SK-N-SH treated with all-trans-retinoic acid at 6 μM for 48 hours (cell line): ENCODE measurements around the gene KCTD13.

ENCODE experiments used
- ATAC-seq: fragments of 200-7000 bp; cut with Tn5 transposase; 3 replicates; pipeline ENCODE4 v1.9.1; 2020; ENCODE audit warnings: mild to moderate bottlenecking, moderate library complexity
- ARNTL ChIP-seq: fragments of 450-650 bp; formaldehyde crosslinking; IDR thresholded peaks from 2 replicates; pipeline ENCODE4 v1.5.0; 2020; ENCODE audit warnings: low read depth, mild to moderate bottlenecking, moderate library complexity, borderline replicate concordance
- BACH2 ChIP-seq: fragments of 250-450 bp; sonication (Bioruptor Pico); IDR thresholded peaks from 2 replicates; pipeline ENCODE4 v1.9.0; 2021; ENCODE audit warnings: mild to moderate bottlenecking, borderline replicate concordance
- CREB5 ChIP-seq: fragments of 250-450 bp; sonication (Bioruptor Pico); IDR thresholded peaks from 2 replicates; pipeline ENCODE4 v1.5.1; 2020; ENCODE audit warnings: low read depth, mild to moderate bottlenecking, moderate library complexity
- CSDC2 ChIP-seq: fragments of 250-450 bp; sonication (Bioruptor Pico); IDR thresholded peaks from 2 replicates; pipeline ENCODE4 v1.5.0; 2020; ENCODE audit warnings: mild to moderate bottlenecking, moderate library complexity
- ESRRG ChIP-seq: fragments of 250-450 bp; sonication (Bioruptor Pico); IDR thresholded peaks from 2 replicates; pipeline ENCODE4 v1.6.1; 2021; ENCODE audit warnings: mild to moderate bottlenecking
- GLIS3 ChIP-seq: fragments of 250-450 bp; sonication (Bioruptor Pico); IDR thresholded peaks from 2 replicates; pipeline ENCODE4 v1.5.0; 2020; ENCODE audit warnings: mild to moderate bottlenecking, moderate library complexity
- ISL1 ChIP-seq: fragments of 250-450 bp; sonication (Bioruptor Pico); IDR thresholded peaks from 2 replicates; pipeline ENCODE4 v2.1.2; 2022; ENCODE audit warnings: mild to moderate bottlenecking, moderate library complexity
- OSR1 ChIP-seq: fragments of 250-450 bp; sonication (Bioruptor Pico); IDR thresholded peaks from 2 replicates; pipeline ENCODE4 v1.8.0; 2022; ENCODE audit warnings: moderate library complexity, mild to moderate bottlenecking, inconsistent platforms
- PPARA ChIP-seq: fragments of 250-450 bp; sonication (Bioruptor Pico); IDR thresholded peaks from 2 replicates; pipeline ENCODE4 v1.5.0; 2020; ENCODE audit warnings: mild to moderate bottlenecking, borderline replicate concordance
- RARB ChIP-seq: fragments of 250-450 bp; sonication (Bioruptor Pico); IDR thresholded peaks from 2 replicates; pipeline ENCODE4 v1.8.0; 2021; ENCODE audit warnings: mild to moderate bottlenecking, moderate library complexity
- SNAI2 ChIP-seq: fragments of 250-450 bp; sonication (Bioruptor Pico); IDR thresholded peaks from 2 replicates; pipeline ENCODE4 v1.5.0; 2020; ENCODE audit warnings: mild to moderate bottlenecking, moderate library complexity
- TCF4 ChIP-seq: fragments of 250-450 bp; sonication (Bioruptor Pico); IDR thresholded peaks from 2 replicates; pipeline ENCODE4 v1.8.0; 2021; ENCODE audit warnings: mild to moderate bottlenecking, moderate library complexity, borderline replicate concordance
- TOX ChIP-seq: fragments of 250-450 bp; sonication (Bioruptor Pico); IDR thresholded peaks from 2 replicates; pipeline ENCODE4 v1.8.0; 2021; ENCODE audit warnings: mild to moderate bottlenecking, moderate library complexity, borderline replicate concordance
- ZC3H10 ChIP-seq: fragments of 250-450 bp; sonication (Bioruptor Pico); IDR thresholded peaks from 2 replicates; pipeline ENCODE4 v1.5.1; 2021; ENCODE audit warnings: mild to moderate bottlenecking, moderate library complexity
- ZFP3 ChIP-seq: fragments of 250-450 bp; sonication (Bioruptor Pico); IDR thresholded peaks from 2 replicates; pipeline ENCODE4 v1.5.0; 2020; ENCODE audit warnings: mild to moderate bottlenecking, moderate library complexity
- ZFP30 ChIP-seq: fragments of 450-650 bp; formaldehyde crosslinking; IDR thresholded peaks from 2 replicates; pipeline ENCODE4 v1.5.0; 2022; ENCODE audit warnings: mild to moderate bottlenecking, moderate library complexity
- ZNF565 ChIP-seq: fragments of 450-650 bp; formaldehyde crosslinking; conservative IDR thresholded peaks from 2 replicates; pipeline ENCODE4 v1.5.0; 2020; ENCODE audit warnings: low read depth, mild to moderate bottlenecking, moderate library complexity
- ZNF70 ChIP-seq: fragments of 450-650 bp; formaldehyde crosslinking; IDR thresholded peaks from 2 replicates; pipeline ENCODE4 v1.5.0; 2020; ENCODE audit warnings: mild to moderate bottlenecking, moderate library complexity
- ZNF8 ChIP-seq: fragments of 450-650 bp; formaldehyde crosslinking; IDR thresholded peaks from 2 replicates; pipeline ENCODE4 v1.5.0; 2020; ENCODE audit warnings: mild to moderate bottlenecking, moderate library complexity
- TF ChIP-seq, protein P1 (sequence below): fragments of 250-450 bp; sonication (Bioruptor Pico); IDR thresholded peaks from 2 replicates; pipeline ENCODE4 v1.5.0; 2020; ENCODE audit warnings: mild to moderate bottlenecking, moderate library complexity
- TF ChIP-seq, protein P2 (sequence below): fragments of 250-450 bp; sonication (Bioruptor Pico); IDR thresholded peaks from 2 replicates; pipeline ENCODE4 v1.8.0; 2021; ENCODE audit warnings: low read depth, mild to moderate bottlenecking, moderate library complexity, borderline replicate concordance
- TF ChIP-seq, protein P3 (sequence below): fragments of 250-450 bp; sonication (Bioruptor Pico); IDR thresholded peaks from 2 replicates; pipeline ENCODE4 v1.8.0; 2020; ENCODE audit warnings: mild to moderate bottlenecking, moderate library complexity, borderline replicate concordance
- TF ChIP-seq, protein P4 (sequence below): fragments of 250-450 bp; sonication (Bioruptor Pico); IDR thresholded peaks from 2 replicates; pipeline ENCODE4 v1.5.1; 2021; ENCODE audit warnings: mild to moderate bottlenecking, moderate library complexity

Gene KCTD13

GRCh38 chr16:29863669-29863984, 62.4 kb downstream of the KCTD13 start:
- TF ChIP-seq BACH2 (CRISPR knock-in tag) (no peak), ZNF70 (CRISPR knock-in tag) (no peak), ZFP3 (no peak), PPARA (CRISPR knock-in tag) (no peak), ZNF565 (CRISPR knock-in tag) (no peak), OSR1 (no peak), ESRRG (no peak), TCF4 (CRISPR knock-in tag) (no peak), RARB (CRISPR knock-in tag) (no peak), ZC3H10 (CRISPR knock-in tag) (no peak), CSDC2 (no peak), SNAI2 (CRISPR knock-in tag) (no peak), ZFP30 (CRISPR knock-in tag) (no peak), ISL1 (CRISPR knock-in tag) (no peak), GLIS3 (CRISPR knock-in tag) (no peak), ZNF8 (CRISPR knock-in tag) (no peak)
- TF ChIP-seq, protein P1, sequence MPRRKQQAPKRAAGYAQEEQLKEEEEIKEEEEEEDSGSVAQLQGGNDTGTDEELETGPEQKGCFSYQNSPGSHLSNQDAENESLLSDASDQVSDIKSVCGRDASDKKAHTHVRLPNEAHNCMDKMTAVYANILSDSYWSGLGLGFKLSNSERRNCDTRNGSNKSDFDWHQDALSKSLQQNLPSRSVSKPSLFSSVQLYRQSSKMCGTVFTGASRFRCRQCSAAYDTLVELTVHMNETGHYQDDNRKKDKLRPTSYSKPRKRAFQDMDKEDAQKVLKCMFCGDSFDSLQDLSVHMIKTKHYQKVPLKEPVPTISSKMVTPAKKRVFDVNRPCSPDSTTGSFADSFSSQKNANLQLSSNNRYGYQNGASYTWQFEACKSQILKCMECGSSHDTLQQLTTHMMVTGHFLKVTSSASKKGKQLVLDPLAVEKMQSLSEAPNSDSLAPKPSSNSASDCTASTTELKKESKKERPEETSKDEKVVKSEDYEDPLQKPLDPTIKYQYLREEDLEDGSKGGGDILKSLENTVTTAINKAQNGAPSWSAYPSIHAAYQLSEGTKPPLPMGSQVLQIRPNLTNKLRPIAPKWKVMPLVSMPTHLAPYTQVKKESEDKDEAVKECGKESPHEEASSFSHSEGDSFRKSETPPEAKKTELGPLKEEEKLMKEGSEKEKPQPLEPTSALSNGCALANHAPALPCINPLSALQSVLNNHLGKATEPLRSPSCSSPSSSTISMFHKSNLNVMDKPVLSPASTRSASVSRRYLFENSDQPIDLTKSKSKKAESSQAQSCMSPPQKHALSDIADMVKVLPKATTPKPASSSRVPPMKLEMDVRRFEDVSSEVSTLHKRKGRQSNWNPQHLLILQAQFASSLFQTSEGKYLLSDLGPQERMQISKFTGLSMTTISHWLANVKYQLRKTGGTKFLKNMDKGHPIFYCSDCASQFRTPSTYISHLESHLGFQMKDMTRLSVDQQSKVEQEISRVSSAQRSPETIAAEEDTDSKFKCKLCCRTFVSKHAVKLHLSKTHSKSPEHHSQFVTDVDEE (CRISPR knock-in tag): no peak
- TF ChIP-seq, protein P2, sequence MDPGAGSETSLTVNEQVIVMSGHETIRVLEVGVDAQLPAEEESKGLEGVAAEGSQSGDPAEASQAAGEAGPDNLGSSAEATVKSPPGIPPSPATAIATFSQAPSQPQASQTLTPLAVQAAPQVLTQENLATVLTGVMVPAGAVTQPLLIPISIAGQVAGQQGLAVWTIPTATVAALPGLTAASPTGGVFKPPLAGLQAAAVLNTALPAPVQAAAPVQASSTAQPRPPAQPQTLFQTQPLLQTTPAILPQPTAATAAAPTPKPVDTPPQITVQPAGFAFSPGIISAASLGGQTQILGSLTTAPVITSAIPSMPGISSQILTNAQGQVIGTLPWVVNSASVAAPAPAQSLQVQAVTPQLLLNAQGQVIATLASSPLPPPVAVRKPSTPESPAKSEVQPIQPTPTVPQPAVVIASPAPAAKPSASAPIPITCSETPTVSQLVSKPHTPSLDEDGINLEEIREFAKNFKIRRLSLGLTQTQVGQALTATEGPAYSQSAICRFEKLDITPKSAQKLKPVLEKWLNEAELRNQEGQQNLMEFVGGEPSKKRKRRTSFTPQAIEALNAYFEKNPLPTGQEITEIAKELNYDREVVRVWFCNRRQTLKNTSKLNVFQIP (CRISPR knock-in tag): no peak
- TF ChIP-seq, protein P3, sequence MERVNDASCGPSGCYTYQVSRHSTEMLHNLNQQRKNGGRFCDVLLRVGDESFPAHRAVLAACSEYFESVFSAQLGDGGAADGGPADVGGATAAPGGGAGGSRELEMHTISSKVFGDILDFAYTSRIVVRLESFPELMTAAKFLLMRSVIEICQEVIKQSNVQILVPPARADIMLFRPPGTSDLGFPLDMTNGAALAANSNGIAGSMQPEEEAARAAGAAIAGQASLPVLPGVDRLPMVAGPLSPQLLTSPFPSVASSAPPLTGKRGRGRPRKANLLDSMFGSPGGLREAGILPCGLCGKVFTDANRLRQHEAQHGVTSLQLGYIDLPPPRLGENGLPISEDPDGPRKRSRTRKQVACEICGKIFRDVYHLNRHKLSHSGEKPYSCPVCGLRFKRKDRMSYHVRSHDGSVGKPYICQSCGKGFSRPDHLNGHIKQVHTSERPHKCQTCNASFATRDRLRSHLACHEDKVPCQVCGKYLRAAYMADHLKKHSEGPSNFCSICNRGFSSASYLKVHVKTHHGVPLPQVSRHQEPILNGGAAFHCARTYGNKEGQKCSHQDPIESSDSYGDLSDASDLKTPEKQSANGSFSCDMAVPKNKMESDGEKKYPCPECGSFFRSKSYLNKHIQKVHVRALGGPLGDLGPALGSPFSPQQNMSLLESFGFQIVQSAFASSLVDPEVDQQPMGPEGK (CRISPR knock-in tag): no peak
- TF ChIP-seq, protein P4, sequence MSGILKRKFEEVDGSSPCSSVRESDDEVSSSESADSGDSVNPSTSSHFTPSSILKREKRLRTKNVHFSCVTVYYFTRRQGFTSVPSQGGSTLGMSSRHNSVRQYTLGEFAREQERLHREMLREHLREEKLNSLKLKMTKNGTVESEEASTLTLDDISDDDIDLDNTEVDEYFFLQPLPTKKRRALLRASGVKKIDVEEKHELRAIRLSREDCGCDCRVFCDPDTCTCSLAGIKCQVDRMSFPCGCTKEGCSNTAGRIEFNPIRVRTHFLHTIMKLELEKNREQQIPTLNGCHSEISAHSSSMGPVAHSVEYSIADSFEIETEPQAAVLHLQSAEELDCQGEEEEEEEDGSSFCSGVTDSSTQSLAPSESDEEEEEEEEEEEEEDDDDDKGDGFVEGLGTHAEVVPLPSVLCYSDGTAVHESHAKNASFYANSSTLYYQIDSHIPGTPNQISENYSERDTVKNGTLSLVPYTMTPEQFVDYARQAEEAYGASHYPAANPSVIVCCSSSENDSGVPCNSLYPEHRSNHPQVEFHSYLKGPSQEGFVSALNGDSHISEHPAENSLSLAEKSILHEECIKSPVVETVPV (CRISPR knock-in tag): no peak
- no peak for ATAC-seq

- ATAC-seq: peak; percentile 99
- TF ChIP-seq BACH2 (CRISPR knock-in tag): no peak
- TF ChIP-seq CREB5: no peak
- TF ChIP-seq ZFP3: no peak
- no peak for TF ChIP-seq CSDC2
- no peak for TF ChIP-seq ZNF70 (CRISPR knock-in tag)
- TF ChIP-seq, protein P3 (CRISPR knock-in tag): no peak
- TF ChIP-seq SNAI2 (CRISPR knock-in tag): no peak
- TF ChIP-seq ARNTL: no peak
- no peak for TF ChIP-seq TOX (CRISPR knock-in tag)
- no peak for TF ChIP-seq ZNF8 (CRISPR knock-in tag)
- no peak for TF ChIP-seq PPARA (CRISPR knock-in tag)
- no peak for TF ChIP-seq ZFP30 (CRISPR knock-in tag)
- no peak for TF ChIP-seq ZC3H10 (CRISPR knock-in tag)
- no peak for TF ChIP-seq GLIS3 (CRISPR knock-in tag)
- TF ChIP-seq RARB (CRISPR knock-in tag): no peak
- TF ChIP-seq, protein P2 (CRISPR knock-in tag): no peak
- no peak for TF ChIP-seq ESRRG
These were observed 63.0 kb downstream of the KCTD13 start, which contains the start of gene CDIPT for GRCh38 chr16:29862884-29863668. Gene CDIPT, minus strand, starts transcription at chr16:29863226. Its CDS starts 369 bp downstream, at chr16:29862857.
